ENCODE data around the gene PRDX1.

GRCh38 chr1:45493116-45493697 is 28.5 kb downstream of the PRDX1 start:
- peak; percentile 51 to 69 (median 64) for TF ChIP-seq CTCF (IDR thresholded peaks at IDR 0.05)
- TF ChIP-seq POLR2A (IDR thresholded peaks at IDR 0.05): no peak

All from testis (tissue), 2 donors.